Measurements from ENCODE around the gene PLCH2. TPM values are rescaled to one million over a fixed set of nuclear protein-coding genes. Genes with fewer than 3 reads are reported as not detected.

The PLCH2 gene
- total and polyA plus RNA-seq, 9 of the 15 experiments (the other 6 are each of a cell fraction or from before 2014, with no cell fraction given) = 0.16 TPM; not detected in 8

GRCh38 chr1:2494323-2494693, 18.2 kb downstream of the PLCH2 start:
- Histone ChIP-seq H4K20me1 (replicated peaks; ENCODE audit: control insufficient read depth, insufficient read depth, low read length) (peaks cover 30% of the 10 kb centered on the region), H3K27ac (ENCODE audit: extremely low read depth, low read depth, low read length) (no peak overlapping the region), H3K36me3 (ENCODE audit: control insufficient read depth, insufficient read depth, low read length) (no peaks in the 10 kb centered on the region), H3K9ac (ENCODE audit: insufficient read depth in 1 of 2, low read depth in 2 of 2, low read length in 2 of 2) (no peak overlapping the region; a peak in 1 of 4 replicates), H2AFZ (ENCODE audit: low read depth, low read length) (no peak overlapping the region), H3K4me3 (no peak overlapping the region), H3K9me1 (ENCODE audit: control insufficient read depth, insufficient read depth, low read length) (no peaks in the 10 kb centered on the region), H3K27me3 (ENCODE audit: control insufficient read depth in 2 of 2, insufficient read depth in 2 of 2, low read length in 2 of 2) (peaks cover 40 to 78% of the 10 kb centered on the region in 2 experiments; a peak in 4 of 5 replicates), H3K9me3 (replicated peaks; ENCODE audit: control insufficient read depth, insufficient read depth, low read depth, low read length) (no peaks in the 10 kb centered on the region), H3K4me1 (replicated peaks in 1 of 2; ENCODE audit: control insufficient read depth in 2 of 2, insufficient read depth in 2 of 2, low read length in 2 of 2) (peaks cover 0 to 64% of the 10 kb centered on the region in 2 experiments; a peak in 2 of 5 replicates), H3K79me2 (ENCODE audit: control insufficient read depth, insufficient read depth, low read length) (no peaks in the 10 kb centered on the region), H3K4me2 (ENCODE audit: insufficient read depth, low read length) (no peak overlapping the region)
- DNase-seq (ENCODE audit: extremely low read depth in 1 of 4, low spot score in 3 of 4) (no peak), FAIRE-seq (no peak), ATAC-seq (no peak)
- no TSS peak for BruUV-seq (replicated peaks)
- in situ Hi-C loops (cut with MboI) = no loop called here
- TF ChIP-seq ATF6 (CRISPR knock-in tag; IDR thresholded peaks at IDR 0.05) = no peak
- TF ChIP-seq SMARCE1 (IDR thresholded peaks at IDR 0.05) = no peak
- TF ChIP-seq CEBPB (tag; IDR thresholded peaks at IDR 0.05) = peak; percentile 88
- no peak for TF ChIP-seq ZNF445 (CRISPR knock-in tag; IDR thresholded peaks at IDR 0.05; ENCODE audit: low read depth)
- peak; percentile 50; the same call in 1 of the 2 replicates for TF ChIP-seq CEBPG (CRISPR knock-in tag; IDR thresholded peaks at IDR 0.05)
- peak in 1 of 2 experiments; percentile 74; a peak in 3 of 4 replicates for TF ChIP-seq CEBPG (tag; conservative IDR thresholded peaks at IDR 0.05 in 1 of 2, IDR thresholded peaks at IDR 0.05 in 1 of 2)
- POLR2A ChIA-PET = interaction anchor here (1.0 kb wide), 1 partner anchor 9 kb away, joined by 3 read pairs; no protein-coding TSS in a partner anchor
- 7% methylated on average over 19 of the region's 19 CpGs for WGBS (ENCODE audit: insufficient coverage, low coverage, missing lambda C conversion rate)
- CTCF ChIA-PET (ENCODE audit: low intra/inter-chr PET ratio) = no interaction called here
- intact Hi-C loops (cut with micrococcal nuclease) = no loop called here
